Activated CD8-positive, alpha-beta memory T cell treated with anti-CD3 and anti-CD28 coated beads for 24 hours (primary cell): Measurements from ENCODE around the gene BZW2.
"Not testable (repeated sequence)": the region's sequence is repeated elsewhere in the genome, so short reads cannot be mapped to it uniquely, and the experiment has no call there.

Source experiments
- DNase-seq: peaks from one replicate; pipeline ENCODE4 v3.0.0-alpha.2; 2020

BZW2 gene

GRCh38 chr7:16646472-16647072, 591 bp downstream of the BZW2 start:
- no peak for DNase-seq

- no peak for DNase-seq
Observed at GRCh38 chr7:16647435-16647960, 1.5 kb downstream of the BZW2 start.

- DNase-seq = no peak
Observed at GRCh38 chr7:16648551-16648950, 2.6 kb downstream of the BZW2 start.

GRCh38 chr7:16649196-16649595, 3.2 kb downstream of the BZW2 start:
- DNase-seq = no peak

GRCh38 chr7:16650266-16650665, 4.3 kb downstream of the BZW2 start:
- DNase-seq = no peak

GRCh38 chr7:16651396-16652239, 5.6 kb downstream of the BZW2 start:
- DNase-seq = no peak

GRCh38 chr7:16652240-16652583, 6.2 kb downstream of the BZW2 start:
- no peak for DNase-seq

GRCh38 chr7:16652888-16653287, 6.9 kb downstream of the BZW2 start:
- DNase-seq = no peak

- DNase-seq = no peak
Observed at GRCh38 chr7:16655394-16655793, 9.4 kb downstream of the BZW2 start.

- no peak for DNase-seq
Observed at GRCh38 chr7:16656141-16656540, 10.2 kb downstream of the BZW2 start.

GRCh38 chr7:16657656-16658279, 11.8 kb downstream of the BZW2 start:
- no peak for DNase-seq

GRCh38 chr7:16659854-16660497, 14.0 kb downstream of the BZW2 start:
- DNase-seq = not testable (repeated sequence)

- DNase-seq = no peak
Observed at GRCh38 chr7:16660702-16661464, 14.9 kb downstream of the BZW2 start.

- no peak for DNase-seq
Observed at GRCh38 chr7:16661924-16662323, 15.9 kb downstream of the BZW2 start.

GRCh38 chr7:16667355-16667754, 21.4 kb downstream of the BZW2 start:
- DNase-seq = no peak

GRCh38 chr7:16668049-16668858, 22.3 kb downstream of the BZW2 start:
- no peak for DNase-seq

- no peak for DNase-seq
Observed at GRCh38 chr7:16668978-16669377, 23.0 kb downstream of the BZW2 start.

GRCh38 chr7:16669581-16669980, 23.6 kb downstream of the BZW2 start:
- DNase-seq = no peak

GRCh38 chr7:16670021-16670420, 24.0 kb downstream of the BZW2 start:
- no peak for DNase-seq

- no peak for DNase-seq
Observed at GRCh38 chr7:16670731-16671344, 24.9 kb downstream of the BZW2 start.

GRCh38 chr7:16671811-16672210, 25.8 kb downstream of the BZW2 start:
- no peak for DNase-seq
